HepG2 (cell line): ENCODE data around the gene DGKB. TPM values are rescaled to one million over a fixed set of nuclear protein-coding genes. Genes with fewer than 3 reads are reported as not detected.

Source experiments
- ATAC-seq: fragments of 200-7000 bp; cut with Tn5 transposase; 3 replicates; pipeline ENCODE4 v1.9.1; 2020; ENCODE audit warnings: mild to moderate bottlenecking, moderate library complexity
- BruUV-seq: library from RNA; stranded (reverse); fragments of 400-500 nt; replicated peaks from 2 replicates; lab custom pipeline; 2021; lab: Mats Ljungman, UMichigan
- CTCF ChIA-PET: fragments of 300-600 bp; formaldehyde crosslinking; extraction: SDS; loops from one replicate; lab custom pipeline; 2021; ENCODE audit warnings: low total read pairs, inconsistent platforms, low intra/inter-chr PET ratio; lab: Yijun Ruan, JAX
- POLR2A ChIA-PET: fragments of 350-600 bp; sonication (Branson Sonifier 250); formaldehyde crosslinking; loops from one replicate; lab custom pipeline; 2020; ENCODE audit warnings: antibody characterized with exemption, inconsistent platforms; lab: Yijun Ruan, JAX
- DNase-seq: peaks from one replicate; pipeline ENCODE4 v3.0.0-alpha.2; 2015; ENCODE audit warnings: low spot score
- FAIRE-seq: peaks from 3 replicates; lab custom pipeline; 2011; peaks lifted over from hg19 to GRCh38; lab: Jason Lieb, UNC
- H2AFZ ChIP-seq: one replicate; pipeline ENCODE4 v1.6.1; 2011; ENCODE audit warnings: low read length, inconsistent platforms
- H3K27ac ChIP-seq: fragments of 300-600 bp; 3 replicates; pipeline ENCODE4 v1.8.0; 2011; ENCODE audit warnings: mixed run types, mild to moderate bottlenecking, mixed read lengths, low read length, inconsistent platforms; ENCODE audit not compliant: insufficient read depth; ENCODE audit errors: extremely low read length
- H3K27me3 ChIP-seq, 2 experiments: fragments of 200-600 bp in 1 of 2; 2 replicates in 1 of 2; 3 replicates in 1 of 2; pipeline versions ENCODE4 v1.6.0 to v1.8.0; 2011; ENCODE audit warnings: low read length in 2 of 2, mild to moderate bottlenecking in 2 of 2, moderate library complexity in 2 of 2, inconsistent platforms in 1 of 2; ENCODE audit not compliant: insufficient read depth in 2 of 2, control insufficient read depth in 1 of 2
- H3K36me3 ChIP-seq, 2 experiments: fragments of 200-600 bp in 1 of 2; replicated peaks in 1 of 2; 2 replicates in 1 of 2; 3 replicates in 1 of 2; pipeline versions ENCODE4 v1.5.1 to v1.8.0; 2011; ENCODE audit warnings: low read length in 2 of 2, inconsistent platforms in 1 of 2; ENCODE audit not compliant: insufficient read depth in 2 of 2, control insufficient read depth in 1 of 2
- H3K4me1 ChIP-seq: 2 replicates; pipeline ENCODE4 v1.5.1; 2012; ENCODE audit warnings: low read length, inconsistent platforms; ENCODE audit not compliant: insufficient read depth
- H3K4me2 ChIP-seq: 2 replicates; pipeline ENCODE4 v1.6.0; 2011; ENCODE audit warnings: low read depth, low read length, inconsistent platforms
- H3K4me3 ChIP-seq, 3 experiments: fragments of 200-600 bp in 1 of 3; sonication (generic), shearing (Covaris generic) in 1 of 3; replicated peaks in 1 of 3; 2 replicates each; pipeline ENCODE4 v1.5.1; 2011 to 2016; ENCODE audit warnings: low read length in 3 of 3, inconsistent platforms in 2 of 3, low read depth in 2 of 3, mild to moderate bottlenecking in 2 of 3, control low read depth in 1 of 3, mixed read lengths in 1 of 3; ENCODE audit not compliant: insufficient read depth in 1 of 3
- H3K79me2 ChIP-seq: one replicate; pipeline ENCODE4 v1.6.1; 2011; ENCODE audit warnings: low read length, inconsistent platforms; ENCODE audit not compliant: insufficient read depth
- H3K9ac ChIP-seq: 2 replicates; pipeline ENCODE4 v1.6.0; 2011; ENCODE audit warnings: mild to moderate bottlenecking, low read depth, low read length, inconsistent platforms; ENCODE audit not compliant: insufficient read depth
- H3K9me3 ChIP-seq: 2 replicates; pipeline ENCODE4 v1.5.1; 2012; ENCODE audit warnings: mild to moderate bottlenecking, low read length
- H4K20me1 ChIP-seq: 2 replicates; pipeline ENCODE4 v1.6.0; 2011; ENCODE audit warnings: inconsistent platforms, mild to moderate bottlenecking, low read length, moderate library complexity; ENCODE audit not compliant: insufficient read depth
- FOXO4 ChIP-seq: sonication (generic); formaldehyde crosslinking; conservative IDR thresholded peaks from 2 replicates; pipeline ENCODE4 v1.8.1; 2023; ENCODE audit warnings: missing genetic modification reagents
- GRHL1 ChIP-seq: sonication (generic); formaldehyde crosslinking; conservative IDR thresholded peaks from 2 replicates; pipeline ENCODE4 v1.8.0; 2022; ENCODE audit warnings: missing genetic modification reagents
- IRF9 ChIP-seq: sonication (generic); formaldehyde crosslinking; IDR thresholded peaks from 2 replicates; pipeline ENCODE4 v1.8.0; 2022; ENCODE audit warnings: missing genetic modification reagents, mild to moderate bottlenecking, borderline replicate concordance
- MEIS1 ChIP-seq: sonication (generic); formaldehyde crosslinking; IDR thresholded peaks from 2 replicates; pipeline ENCODE4 v1.9.0; 2021; ENCODE audit warnings: mild to moderate bottlenecking, missing genetic modification reagents, moderate library complexity, borderline replicate concordance
- PCBP2 ChIP-seq: fragments of 200-400 bp; formaldehyde crosslinking; optimal IDR thresholded peaks from 2 replicates; pipeline ENCODE3; 2018; ENCODE audit warnings: low read length, low read depth; ENCODE audit not compliant: poor library complexity, severe bottlenecking
- SOX6 ChIP-seq, 2 experiments: fragments of 450-650 bp in 1 of 2; sonication (generic) in 1 of 2; formaldehyde crosslinking in 1 of 2; IDR thresholded peaks; 2 replicates each; pipeline versions ENCODE4 v1.4.0 to v1.6.1; 2017 to 2020; ENCODE audit warnings: antibody characterized with exemption in 1 of 2, mild to moderate bottlenecking in 1 of 2, missing genetic modification reagents in 1 of 2
- ZNF460 ChIP-seq: sonication (generic); formaldehyde crosslinking; IDR thresholded peaks from 2 replicates; pipeline ENCODE4 v1.5.1; 2020; ENCODE audit warnings: missing genetic modification reagents, mild to moderate bottlenecking, borderline replicate concordance
- ZNF761 ChIP-seq: sonication (generic); formaldehyde crosslinking; conservative IDR thresholded peaks from 2 replicates; pipeline ENCODE4 v1.4.0; 2020; ENCODE audit warnings: mild to moderate bottlenecking, missing genetic modification reagents
- WGBS: methylation state at CpG from one replicate; pipeline ENCODE4 v1.1.6; 2017; ENCODE audit warnings: low lambda C conversion rate; 5-methylcytosine and 5-hydroxymethylcytosine counted together
- in situ Hi-C: cut with HindIII; loops from 2 replicates; pipeline ENCODE4 v1.10.0; 2017; ENCODE audit warnings: low pct_unique_long_range_greater_than_20kb; ENCODE audit not compliant: extremely low pct_ligation_motif_present
- intact Hi-C: fragments of 100-400 bp; cut with micrococcal nuclease; formaldehyde crosslinking; loops from one replicate; pipeline ENCODE4 v1.10.0; 2022; ENCODE audit not compliant: unreplicated experiment
- polyA plus RNA-seq, 8 experiments: library from polyadenylated mRNA; depleted of rRNA in 3 of 8; stranded (reverse) in 7 of 8; unstranded in 1 of 8; fragments of >200 nt; fragmentation: Illumina TruSeq in 4 of 8; extraction: Trizol in 4 of 8; gene quantifications; 2 replicates each; pipeline versions ENCODE4 v1.2.1 to v1.2.3, GENCODE V29; 2011 to 2016; ENCODE audit warnings: low read depth in 4 of 8, missing spikeins in 1 of 8, mixed read lengths in 1 of 8; ENCODE audit not compliant: insufficient read depth in 1 of 8
- total RNA-seq, 5 experiments: library from RNA; depleted of rRNA; stranded (reverse); fragments of >200 nt; fragmentation: Illumina TruSeq; extraction: Trizol; gene quantifications; 2 replicates each; pipeline ENCODE4 v1.2.3, GENCODE V29; 2016; ENCODE audit warnings: low read depth in 1 of 5

The DGKB gene
- total and polyA plus RNA-seq, 2 of the 13 experiments (the other 11 are each of a cell fraction or from before 2014, with no cell fraction given): not detected

GRCh38 chr7:14905764-14906163, 3.2 kb upstream of the DGKB start:
- no peaks in the 10 kb centered on the region for H3K27me3 ChIP-seq
- FAIRE-seq (no peak), ATAC-seq (no peak), DNase-seq (no peak)
- no peak overlapping the region for H3K27ac ChIP-seq
- H3K36me3 ChIP-seq: no peaks in the 10 kb centered on the region
- whole genome bisulfite sequencing: 1% methylated on average over 4 of the region's 4 CpGs
- no peak for TF ChIP-seq MEIS1 (CRISPR knock-in tag)
- TF ChIP-seq ZNF761 (CRISPR knock-in tag): no peak
- TF ChIP-seq SOX6 (IDR thresholded peaks at IDR 0.05): no peak
- no peak for TF ChIP-seq SOX6 (CRISPR knock-in tag; IDR thresholded peaks at IDR 0.05)
- TF ChIP-seq PCBP2: no peak
- no peak for TF ChIP-seq FOXO4 (CRISPR knock-in tag)
- H3K4me3 ChIP-seq: no peak overlapping the region
- BruUV-seq: no TSS peak
- H2AFZ ChIP-seq: no peak overlapping the region
- H3K9me3 ChIP-seq: no peaks in the 10 kb centered on the region
- H3K4me2 ChIP-seq: no peak overlapping the region
- intact Hi-C loops: no loop called here
- H3K79me2 ChIP-seq: no peaks in the 10 kb centered on the region
- no peaks in the 10 kb centered on the region for H4K20me1 ChIP-seq
- H3K9ac ChIP-seq: no peak overlapping the region
- ChIA-PET CTCF (no interaction called here), POLR2A (no interaction called here)
- no peaks in the 10 kb centered on the region for H3K4me1 ChIP-seq
- in situ Hi-C loops: no loop called here

GRCh38 chr7:14900051-14900450, 2.5 kb downstream of the DGKB start:
- no TSS peak for BruUV-seq
- FAIRE-seq: no peak
- no peak overlapping the region for H3K9ac ChIP-seq
- no peak overlapping the region for H3K4me2 ChIP-seq
- in situ Hi-C loops (no loop called here), intact Hi-C loops (no loop called here)
- H3K9me3 ChIP-seq: no peaks in the 10 kb centered on the region
- CTCF ChIA-PET: no interaction called here
- POLR2A ChIA-PET: no interaction called here
- WGBS: 3% methylated on average over 4 of the region's 4 CpGs
- no peaks in the 10 kb centered on the region for H4K20me1 ChIP-seq
- H3K36me3 ChIP-seq: no peaks in the 10 kb centered on the region
- H2AFZ ChIP-seq: no peak overlapping the region
- DNase-seq: no peak
- H3K27me3 ChIP-seq: no peaks in the 10 kb centered on the region
- ATAC-seq: no peak
- no peak overlapping the region for H3K27ac ChIP-seq
- H3K79me2 ChIP-seq: no peaks in the 10 kb centered on the region
- no peaks in the 10 kb centered on the region for H3K4me1 ChIP-seq
- H3K4me3 ChIP-seq: no peak overlapping the region
- TF ChIP-seq ZNF460 (no peak), IRF9 (no peak), GRHL1 (no peak)
- TF ChIP-seq, all 625 proteins: peak for 0
